Lung (tissue), 12 donors: Measurements from ENCODE around the gene FZD4. TPM values are rescaled to one million over a fixed set of nuclear protein-coding genes. Genes with fewer than 3 reads are reported as not detected.

Experiments
- ATAC-seq: fragments of 200-7000 bp; cut with Tn5 transposase; one replicate; pipeline ENCODE4 v1.9.1; 2020; ENCODE audit warnings: moderate number of reproducible peaks; ENCODE audit not compliant: insufficient read depth, low FRiP score
- DNase-seq, 3 donors: peaks; one replicate each; pipeline ENCODE4 v3.0.0-alpha.2; 2013 to 2017
- H3K27ac ChIP-seq, 2 donors: one replicate each; pipeline ENCODE4 v1.5.1; 2013; ENCODE audit warnings: mild to moderate bottlenecking in 2 of 2, moderate library complexity in 2 of 2, control low read depth in 1 of 2, inconsistent platforms in 1 of 2, low read depth in 1 of 2, low read length in 1 of 2
- H3K27me3 ChIP-seq, 3 donors: one replicate each; pipeline ENCODE4 v1.5.1; 2013; ENCODE audit warnings: low read length in 2 of 3; ENCODE audit not compliant: control insufficient read depth in 3 of 3, insufficient read depth in 3 of 3
- H3K36me3 ChIP-seq, 4 donors: one replicate each; pipeline ENCODE4 v1.5.1; 2013; ENCODE audit warnings: low read length in 4 of 4, mild to moderate bottlenecking in 1 of 4, moderate library complexity in 1 of 4; ENCODE audit not compliant: control insufficient read depth in 4 of 4, insufficient read depth in 4 of 4
- H3K4me1 ChIP-seq, 5 donors: one replicate each; pipeline ENCODE4 v1.5.1; 2013; ENCODE audit warnings: low read length in 5 of 5, mild to moderate bottlenecking in 2 of 5, moderate library complexity in 1 of 5; ENCODE audit not compliant: control insufficient read depth in 5 of 5, insufficient read depth in 5 of 5
- H3K4me3 ChIP-seq: one replicate; pipeline ENCODE4 v1.5.1; 2013; ENCODE audit warnings: mild to moderate bottlenecking, control low read depth, moderate library complexity
- H3K9ac ChIP-seq, 2 donors: one replicate each; pipeline ENCODE4 v1.5.1; 2013; ENCODE audit warnings: low read length in 2 of 2, control low read depth in 1 of 2; ENCODE audit not compliant: insufficient read depth in 1 of 2
- H3K9me3 ChIP-seq, 4 donors: one replicate each; pipeline ENCODE4 v1.5.1; 2013; ENCODE audit warnings: low read length in 3 of 4, mild to moderate bottlenecking in 1 of 4, moderate library complexity in 1 of 4; ENCODE audit not compliant: control insufficient read depth in 4 of 4, insufficient read depth in 3 of 4
- CTCF ChIP-seq: IDR thresholded peaks from 2 replicates; pipeline ENCODE4 v1.5.1; 2012; ENCODE audit warnings: mild to moderate bottlenecking; ENCODE audit errors: control extremely low read depth, extremely low read depth
- WGBS, 2 donors: extraction: QIAGEN DNeasy Blood & Tissue Kit; methylation state at CpG; one replicate each; pipeline ENCODE4 v1.1.7; 2013; 5-methylcytosine and 5-hydroxymethylcytosine counted together
- polyA plus RNA-seq, 2 donors: library from polyadenylated mRNA; stranded (reverse); fragments of 200-250 nt; gene quantifications; one replicate each; pipeline ENCODE4 v1.2.1, GENCODE V29; 2013
- total RNA-seq, 2 donors: library from RNA; depleted of rRNA in 1 of 2; stranded (reverse); fragments of >200 nt in 1 of 2; gene quantifications; one replicate each; pipeline ENCODE4 v1.2.1, GENCODE V29; 2014 to 2021
- donor health status: control.
- donor health status: control.
- donor health status: Bipolar disorder and iron deficiency.
- donor health status: healthy.
- donor health status: DM: yes; HTN: yes; CAD: no.

FZD4 gene
- total and polyA plus RNA-seq, 4 donors: 12.0 to 40.0 (median 20.9) TPM

DNA sequence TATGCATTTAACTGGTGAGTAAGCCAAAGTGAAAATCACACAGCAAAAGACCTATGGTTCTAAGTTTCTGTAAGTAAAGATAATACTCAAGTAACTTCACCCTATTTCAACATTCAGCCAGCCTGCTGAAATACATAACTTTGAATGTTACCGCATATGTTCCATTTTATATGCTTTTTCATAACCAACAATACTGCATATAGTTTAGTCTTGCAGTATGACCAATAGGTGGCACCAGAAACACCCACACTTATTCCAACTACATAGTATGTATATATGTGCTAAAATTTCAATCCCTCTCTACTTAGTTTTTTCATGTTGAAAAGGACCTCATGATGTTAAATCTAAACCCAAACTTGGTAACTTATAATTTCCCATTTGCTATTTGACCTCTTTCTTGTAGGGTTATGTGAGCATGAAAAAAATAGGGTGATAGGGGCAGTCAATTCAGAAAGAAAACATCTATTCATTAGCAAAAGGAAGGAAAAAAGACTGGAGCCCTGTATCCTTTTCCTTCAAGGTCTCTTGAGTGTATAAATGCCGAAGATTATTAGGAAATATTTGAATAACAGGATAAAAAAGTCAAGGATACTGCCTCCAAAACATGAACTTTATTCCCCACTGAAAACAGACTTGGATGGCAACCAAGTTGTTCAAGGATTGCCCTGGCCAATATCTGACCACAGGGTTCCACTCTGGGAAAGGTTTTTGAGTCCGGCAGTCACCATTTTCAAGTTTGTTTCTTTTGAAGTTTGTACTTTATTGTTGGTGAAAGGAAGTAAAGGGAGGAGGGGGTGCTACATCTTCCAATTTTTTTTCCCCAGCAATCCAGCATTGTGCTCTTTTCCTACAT, 23.8 kb upstream of the FZD4 start:
- ATAC-seq (no peak), DNase-seq (peak in 2 of 3 donors; percentile 68 to 80)
- WGBS, 2 donors: 45 to 59% methylated on average over 3 of the region's 3 CpGs
- TF ChIP-seq CTCF: peak; percentile 48
- Histone ChIP-seq H3K36me3 (no peaks in the 10 kb centered on the region), H3K27me3 (no peaks in the 10 kb centered on the region), H3K9me3 (no peaks in the 10 kb centered on the region), H3K9ac (no peak overlapping the region), H3K4me3 (no peak overlapping the region), H3K4me1 (peaks cover 0 to 14% (median 3%) of the 10 kb centered on the region in 5 donors), H3K27ac (no peak overlapping the region)

DNA sequence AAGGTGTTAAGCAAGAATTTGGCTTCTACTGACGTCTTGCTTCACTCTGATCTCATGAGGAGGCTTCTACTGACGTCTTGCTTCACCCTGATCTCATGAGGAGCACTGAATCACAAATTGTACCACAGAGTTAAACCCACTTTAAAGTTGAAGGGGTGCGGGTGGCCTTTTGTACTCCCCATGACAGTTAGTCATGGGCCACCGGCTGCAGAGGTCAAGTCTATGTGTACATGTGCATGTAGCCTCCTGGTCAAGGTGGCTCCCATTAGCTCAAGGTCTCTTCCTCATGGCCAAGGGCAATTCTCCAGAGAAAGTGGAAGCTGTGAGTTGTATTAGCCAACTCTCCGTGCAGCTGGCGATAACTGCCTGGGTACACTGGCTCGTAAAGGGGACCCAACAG, 23.1 kb upstream of the FZD4 start:
- Histone ChIP-seq H3K9me3 (peaks cover 0 to 1% (median under 1%) of the 10 kb centered on the region in 4 donors), H3K9ac (no peak overlapping the region), H3K27ac (no peak overlapping the region), H3K4me3 (no peak overlapping the region), H3K4me1 (peaks cover 0 to 13% (median 3%) of the 10 kb centered on the region in 5 donors), H3K36me3 (no peaks in the 10 kb centered on the region), H3K27me3 (no peaks in the 10 kb centered on the region)
- no peak for DNase-seq
- no peak for TF ChIP-seq CTCF
- 59 to 78% methylated on average over 7 of the region's 7 CpGs for WGBS, 2 donors
- ATAC-seq: no peak

DNA sequence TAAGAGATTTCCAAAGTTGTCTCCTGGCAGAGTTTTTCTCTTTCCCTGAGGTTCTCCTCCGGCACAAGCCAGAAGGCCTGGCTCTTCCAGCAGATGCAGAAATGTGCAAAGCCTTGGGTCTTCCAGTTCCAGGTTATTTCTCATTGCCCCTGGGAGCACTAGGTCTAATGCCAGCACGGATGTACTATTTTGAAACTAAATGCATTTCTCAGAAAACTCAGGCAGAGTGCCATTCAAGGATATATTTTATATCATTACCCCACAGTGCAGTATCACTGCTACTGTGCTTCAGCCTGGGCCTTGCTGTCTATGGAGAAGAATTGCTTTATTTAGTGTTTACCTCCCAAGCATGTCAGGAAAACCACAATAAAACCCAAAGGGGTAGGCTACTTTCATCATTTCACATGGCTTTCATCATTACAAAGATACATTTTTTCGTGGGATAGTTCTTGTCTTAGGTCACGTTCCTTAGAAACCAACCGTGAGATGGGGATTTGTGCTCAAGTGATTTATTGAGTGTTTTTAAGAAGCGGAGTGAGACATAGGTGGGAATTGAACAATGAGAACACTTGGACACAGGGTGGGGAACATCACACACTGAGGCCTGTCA, 22.4 kb upstream of the FZD4 start:
- H3K27ac ChIP-seq: no peak overlapping the region
- no peak overlapping the region for H3K9ac ChIP-seq
- H3K4me3 ChIP-seq: no peak overlapping the region
- H3K9me3 ChIP-seq: peaks cover 0 to 3% (median under 1%) of the 10 kb centered on the region in 4 donors
- H3K27me3 ChIP-seq: no peaks in the 10 kb centered on the region
- WGBS, 2 donors: 82 to 88% methylated on average over 6 of the region's 6 CpGs
- no peak for ATAC-seq
- no peaks in the 10 kb centered on the region for H3K36me3 ChIP-seq
- H3K4me1 ChIP-seq: peaks cover 0 to 13% (median 2%) of the 10 kb centered on the region in 5 donors
- DNase-seq: no peak
- no peak for TF ChIP-seq CTCF
